Vagina (tissue), 2 donors: Measurements from ENCODE around the gene PXYLP1. TPM values are rescaled to one million over a fixed set of nuclear protein-coding genes. Genes with fewer than 3 reads are reported as not detected.

ENCODE experiments used
- DNase-seq, 2 donors: peaks; one replicate each; pipeline ENCODE4 v3.0.0-alpha.2; 2017; ENCODE audit errors: extremely low spot score in 2 of 2
- H3K27ac ChIP-seq: fragments of 200-600 bp; sonication (generic); one replicate; pipeline ENCODE4 v1.5.1; 2019
- H3K27me3 ChIP-seq: fragments of 200-600 bp; sonication (generic); one replicate; pipeline ENCODE4 v1.5.1; 2019
- H3K36me3 ChIP-seq, 2 donors: fragments of 200-600 bp; sonication (generic); one replicate each; pipeline ENCODE4 v1.5.1; 2017 to 2019
- H3K4me1 ChIP-seq: fragments of 200-600 bp; sonication (generic); one replicate; pipeline ENCODE4 v1.5.1; 2019
- H3K4me3 ChIP-seq, 2 donors: fragments of 200-600 bp; sonication (generic); 1 replicate in 1 of 2; 2 replicates in 1 of 2; pipeline ENCODE4 v1.5.1; 2016 to 2019
- H3K9me3 ChIP-seq: fragments of 200-600 bp; sonication (generic); one replicate; pipeline ENCODE4 v1.5.1; 2019
- CTCF ChIP-seq, 3 experiments: fragments of 450-650 bp in 2 of 3; fragments of 200-600 bp in 1 of 3; sonication (generic) in 1 of 3; IDR thresholded peaks; one replicate each; pipeline ENCODE4 v1.5.1; 2017 to 2019; ENCODE audit warnings: antibody characterized with exemption in 3 of 3, mild to moderate bottlenecking in 2 of 3, moderate library complexity in 2 of 3
- POLR2A ChIP-seq, 2 donors: fragments of 450-650 bp; IDR thresholded peaks; one replicate each; pipeline ENCODE4 v1.6.1; 2017; ENCODE audit warnings: antibody characterized with exemption in 2 of 2, mild to moderate bottlenecking in 2 of 2, moderate library complexity in 2 of 2
- POLR2AphosphoS5 ChIP-seq, 2 donors: sonication (generic); formaldehyde crosslinking; IDR thresholded peaks; one replicate each; pipeline ENCODE4 v1.9.0; 2017; ENCODE audit warnings: antibody characterized with exemption in 2 of 2, mild to moderate bottlenecking in 2 of 2, low read depth in 1 of 2; ENCODE audit not compliant: insufficient read depth in 1 of 2
- intact Hi-C: fragments of 100-400 bp; cut with DNase I; formaldehyde crosslinking; loops from one replicate; pipeline ENCODE4 v1.15.1; 2023
- total RNA-seq: library from RNA; depleted of rRNA; stranded (reverse); fragments of >200 nt; gene quantifications from one replicate; pipeline ENCODE4 v1.2.3, GENCODE V29; 2016

Gene PXYLP1
- total RNA-seq, 1 donor from 2014 or later, result 16.7 TPM

GRCh38 chr3:141227216-141227615 lies 4.4 kb upstream of the PXYLP1 start:
- intact Hi-C loops, result no loop called here
- H3K4me3 ChIP-seq, result no peak overlapping the region
- no peak overlapping the region for H3K27ac ChIP-seq
- no peaks in the 10 kb centered on the region for H3K36me3 ChIP-seq
- TF ChIP-seq POLR2AphosphoS5 (IDR thresholded peaks at IDR 0.05; ENCODE audit: insufficient read depth in 1 of 2, low read depth in 1 of 2), result no peak
- TF ChIP-seq POLR2A (IDR thresholded peaks at IDR 0.05), result no peak
- TF ChIP-seq CTCF (IDR thresholded peaks at IDR 0.05), result no peak
- H3K9me3 ChIP-seq, result no peaks in the 10 kb centered on the region
- DNase-seq, result no peak
- H3K4me1 ChIP-seq, result peaks cover 12% of the 10 kb centered on the region
- no peaks in the 10 kb centered on the region for H3K27me3 ChIP-seq

GRCh38 chr3:141227752-141228151 lies 3.9 kb upstream of the PXYLP1 start:
- peaks cover 17% of the 10 kb centered on the region for H3K4me1 ChIP-seq
- intact Hi-C loops, result no loop called here
- no peak for DNase-seq
- H3K9me3 ChIP-seq, result no peaks in the 10 kb centered on the region
- no peak overlapping the region for H3K27ac ChIP-seq
- TF ChIP-seq POLR2AphosphoS5 (IDR thresholded peaks at IDR 0.05; ENCODE audit: insufficient read depth in 1 of 2, low read depth in 1 of 2) (no peak), POLR2A (IDR thresholded peaks at IDR 0.05) (no peak), CTCF (IDR thresholded peaks at IDR 0.05) (no peak)
- no peaks in the 10 kb centered on the region for H3K36me3 ChIP-seq
- no peak overlapping the region for H3K4me3 ChIP-seq
- no peaks in the 10 kb centered on the region for H3K27me3 ChIP-seq

GRCh38 chr3:141228395-141228794 lies 3.2 kb upstream of the PXYLP1 start:
- no peak for DNase-seq
- no peaks in the 10 kb centered on the region for H3K9me3 ChIP-seq
- no peak for TF ChIP-seq POLR2AphosphoS5 (IDR thresholded peaks at IDR 0.05; ENCODE audit: insufficient read depth in 1 of 2, low read depth in 1 of 2)
- TF ChIP-seq CTCF (IDR thresholded peaks at IDR 0.05), result no peak
- TF ChIP-seq POLR2A (IDR thresholded peaks at IDR 0.05), result no peak
- no peaks in the 10 kb centered on the region for H3K27me3 ChIP-seq
- intact Hi-C loops, result no loop called here
- no peak overlapping the region for H3K27ac ChIP-seq
- H3K4me1 ChIP-seq, result peaks cover 24% of the 10 kb centered on the region
- no peaks in the 10 kb centered on the region for H3K36me3 ChIP-seq
- H3K4me3 ChIP-seq, result no peak overlapping the region

- no peak for DNase-seq
- Histone ChIP-seq H3K27ac (no peak overlapping the region), H3K27me3 (no peaks in the 10 kb centered on the region), H3K9me3 (no peaks in the 10 kb centered on the region), H3K4me1 (peaks cover 24% of the 10 kb centered on the region), H3K4me3 (no peak overlapping the region), H3K36me3 (no peaks in the 10 kb centered on the region)
- TF ChIP-seq POLR2AphosphoS5 (IDR thresholded peaks at IDR 0.05; ENCODE audit: insufficient read depth in 1 of 2, low read depth in 1 of 2), result no peak
- no peak for TF ChIP-seq CTCF (IDR thresholded peaks at IDR 0.05)
- no peak for TF ChIP-seq POLR2A (IDR thresholded peaks at IDR 0.05)
- intact Hi-C loops, result no loop called here
Observed at GRCh38 chr3:141229132-141229531, 2.5 kb upstream of the PXYLP1 start.

GRCh38 chr3:141230293-141230692 lies 1.3 kb upstream of the PXYLP1 start:
- no peak overlapping the region for H3K4me3 ChIP-seq
- H3K27me3 ChIP-seq, result no peaks in the 10 kb centered on the region
- H3K9me3 ChIP-seq, result no peaks in the 10 kb centered on the region
- H3K4me1 ChIP-seq, result peaks cover 24% of the 10 kb centered on the region
- H3K27ac ChIP-seq, result no peak overlapping the region
- no peaks in the 10 kb centered on the region for H3K36me3 ChIP-seq
- intact Hi-C loops, result no loop called here
- TF ChIP-seq CTCF (IDR thresholded peaks at IDR 0.05), result no peak
- no peak for TF ChIP-seq POLR2AphosphoS5 (IDR thresholded peaks at IDR 0.05; ENCODE audit: insufficient read depth in 1 of 2, low read depth in 1 of 2)
- no peak for TF ChIP-seq POLR2A (IDR thresholded peaks at IDR 0.05)
- no peak for DNase-seq
